ENCODE measurements around the gene PIEZO2. TPM values are rescaled to one million over a fixed set of nuclear protein-coding genes. Genes with fewer than 3 reads are reported as not detected.

PIEZO2 gene
- total and polyA plus RNA-seq, 2 of the 8 experiments (the other 6 are each of a cell fraction or from before 2014, with no cell fraction given): 4.7 to 16.5 TPM

DNA sequence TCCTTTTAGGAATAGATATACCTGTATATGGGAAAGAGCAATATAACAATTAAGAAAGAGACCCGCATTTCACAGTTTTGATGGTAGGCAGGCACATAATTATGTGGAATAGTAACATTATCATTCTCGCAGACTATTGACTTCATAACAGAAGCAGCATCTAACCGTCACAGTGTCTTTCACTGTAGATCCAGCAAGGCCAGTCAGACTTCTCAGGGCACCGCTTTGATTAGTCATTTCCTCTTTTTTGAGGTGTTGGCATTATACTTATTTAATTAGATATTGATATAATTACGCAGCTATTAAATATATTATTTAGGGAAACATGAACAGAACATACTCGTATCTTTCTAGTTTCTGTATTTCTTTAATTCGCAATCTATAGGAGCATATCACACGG lies 447.2 kb downstream of the PIEZO2 start:
- TF ChIP-seq YY1 (IDR thresholded peaks at IDR 0.05; ENCODE audit: low read depth, low read length) (no peak), KDM1A (IDR thresholded peaks at IDR 0.05; ENCODE audit: borderline replicate concordance, low read length) (no peak)
- Histone ChIP-seq H4K8ac (ENCODE audit: extremely low read depth, insufficient read depth, low read length) (no peak overlapping the region), H2AK5ac (ENCODE audit: low read depth, low read length) (no peak overlapping the region), H3K27ac (ENCODE audit: low read depth, low read length) (no peak overlapping the region), H3K79me1 (ENCODE audit: low read depth, low read length) (no peaks in the 10 kb centered on the region), H3K23ac (ENCODE audit: insufficient read length) (no peak overlapping the region), H2BK20ac (ENCODE audit: low read length) (no peak overlapping the region), H3K4ac (replicated peaks; ENCODE audit: insufficient read length, low read depth, low read length) (no peak overlapping the region), H3K56ac (replicated peaks; ENCODE audit: insufficient read length, low read depth, low read length) (no peak overlapping the region), H3K4me2 (ENCODE audit: insufficient read depth in 1 of 2, low read depth in 2 of 2, low read length in 2 of 2) (no peak overlapping the region), H3K18ac (ENCODE audit: extremely low read depth, low read length) (no peak overlapping the region), H2BK15ac (ENCODE audit: low read length) (no peak overlapping the region), H2AFZ (ENCODE audit: low read length) (no peak overlapping the region), H2BK12ac (ENCODE audit: low read depth, low read length) (no peak overlapping the region), H3K9ac (replicated peaks in 1 of 4; ENCODE audit: extremely low read depth in 1 of 4, low read depth in 3 of 4, low read length in 3 of 4) (no peak overlapping the region), H3K79me2 (ENCODE audit: control insufficient read depth in 1 of 2, insufficient read depth in 2 of 2, low read length in 2 of 2) (no peaks in the 10 kb centered on the region), H2BK5ac (ENCODE audit: low read depth, low read length) (no peak overlapping the region), H3K23me2 (ENCODE audit: low read depth, low read length) (no peaks in the 10 kb centered on the region), H4K5ac (ENCODE audit: insufficient read length, low read depth, low read length) (no peak overlapping the region), H4K20me1 (replicated peaks in 1 of 2; ENCODE audit: control insufficient read depth in 1 of 2, insufficient read depth in 2 of 2, low read length in 2 of 2) (no peaks in the 10 kb centered on the region), H2BK120ac (replicated peaks; ENCODE audit: low read depth, low read length) (no peak overlapping the region), H3K14ac (ENCODE audit: insufficient read length) (no peak overlapping the region), H3K4me3 (ENCODE audit: extremely low read depth in 1 of 4, insufficient read depth in 2 of 4, low read depth in 3 of 4, low read length in 4 of 4) (no peak overlapping the region), H3K9me3 (ENCODE audit: insufficient read depth in 2 of 2, low read depth in 1 of 2, low read length in 1 of 2) (no peaks in the 10 kb centered on the region), H3K36me3 (ENCODE audit: control insufficient read depth in 2 of 4, insufficient read depth in 4 of 4, low read length in 3 of 4) (no peaks in the 10 kb centered on the region), H3K27me3 (replicated peaks in 1 of 4; ENCODE audit: control insufficient read depth in 3 of 4, extremely low read depth in 1 of 4, insufficient read depth in 3 of 4, low read length in 3 of 4) (no peaks in the 10 kb centered on the region), H4K91ac (replicated peaks; ENCODE audit: insufficient read length, low read length) (no peak overlapping the region), H3K4me1 (replicated peaks in 1 of 4; ENCODE audit: control insufficient read depth in 3 of 4, insufficient read depth in 4 of 4, low read length in 3 of 4) (no peaks in the 10 kb centered on the region; a peak in 1 of 7 replicates)
- CTCF ChIA-PET (ENCODE audit: partially characterized antibody): interaction anchor here (1.1 kb wide), 1 partner anchor 143 kb away, joined by 3 read pairs; no protein-coding TSS in a partner anchor
- POLR2A ChIA-PET (ENCODE audit: partially characterized antibody): no interaction called here
- 97% methylated on average over 8 of the region's 8 CpGs; no CpG with 5 or more reads in 1 of the 2 experiments for WGBS, 2 experiments (ENCODE audit: extremely low coverage in 1 of 2, insufficient coverage in 1 of 2, insufficient read length in 1 of 2, insufficient replicate concordance in 2 of 2, low coverage in 1 of 2, low lambda C conversion rate in 2 of 2, missing lambda C conversion rate in 1 of 2)
- FAIRE-seq: no peak
- no peak for DNase-seq (ENCODE audit: low read depth in 1 of 2, low spot score in 2 of 2)
